ENCODE measurements around the gene PRELP.

- TF ChIP-seq CTCF (IDR thresholded peaks at IDR 0.05 in 8 of 11, conservative IDR thresholded peaks at IDR 0.05 in 3 of 11) (no peak), POLR2A (IDR thresholded peaks at IDR 0.05) (no peak)
Observed at GRCh38 chr1:203464743-203465142, 10.9 kb upstream of the PRELP start.

Data from spleen (tissue), 7 donors.